ENCODE data around the gene TRAF3IP1.

Gene TRAF3IP1

DNA sequence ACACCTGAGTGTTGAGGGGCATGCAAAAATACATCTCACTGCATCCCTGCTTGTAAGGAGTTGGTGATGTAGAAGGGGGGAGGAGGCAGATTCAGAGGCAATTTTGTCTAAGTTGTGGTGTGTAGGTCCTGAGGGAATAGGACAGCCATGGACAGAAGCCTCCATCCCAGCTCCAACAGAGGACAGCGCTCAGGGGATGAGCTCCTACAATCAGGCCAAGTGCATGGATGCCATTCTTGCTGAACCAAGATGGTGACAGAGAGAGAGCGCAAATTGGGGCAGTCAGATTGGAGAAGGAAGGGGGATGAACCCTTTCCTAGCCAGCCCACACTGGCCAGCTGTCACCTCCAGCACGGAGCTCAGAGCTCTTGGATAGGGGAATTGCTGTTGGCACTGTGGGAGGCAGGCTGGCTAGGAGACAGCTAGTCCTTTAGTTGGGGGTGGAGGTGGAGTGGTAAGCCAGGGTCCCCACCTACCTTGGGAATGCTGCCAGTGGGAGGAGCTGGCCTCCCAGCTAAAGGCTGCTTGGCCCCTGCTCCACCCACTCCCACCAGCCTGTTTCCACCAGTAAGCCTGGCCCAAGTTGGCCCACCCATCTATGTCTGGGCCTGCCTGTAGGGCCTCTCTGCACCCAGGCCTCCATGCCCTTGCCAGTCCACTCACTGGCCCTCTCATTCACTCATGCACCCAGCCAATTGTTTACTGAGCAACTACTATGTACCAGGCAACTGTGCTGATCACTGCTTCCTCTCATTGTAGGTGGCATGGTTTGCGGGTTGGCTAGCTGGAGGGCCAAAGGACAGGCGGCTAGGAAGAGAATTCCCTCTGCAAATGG is 29.4 kb upstream of the TRAF3IP1 start:
- ChIA-PET CTCF (interaction anchor here (1.1 kb wide), 1 partner anchor 28 kb away, joined by 4 read pairs; no protein-coding TSS in a partner anchor), POLR2A (interaction anchor here (0.7 kb wide), 1 partner anchor 12 kb away, joined by 3 read pairs; no protein-coding TSS in a partner anchor)
- H3K4me3 ChIP-seq (ENCODE audit: low read depth, low read length) = no peak overlapping the region
- DNase-seq (ENCODE audit: low read depth, low spot score) = no peak
- TF ChIP-seq, protein P1, sequence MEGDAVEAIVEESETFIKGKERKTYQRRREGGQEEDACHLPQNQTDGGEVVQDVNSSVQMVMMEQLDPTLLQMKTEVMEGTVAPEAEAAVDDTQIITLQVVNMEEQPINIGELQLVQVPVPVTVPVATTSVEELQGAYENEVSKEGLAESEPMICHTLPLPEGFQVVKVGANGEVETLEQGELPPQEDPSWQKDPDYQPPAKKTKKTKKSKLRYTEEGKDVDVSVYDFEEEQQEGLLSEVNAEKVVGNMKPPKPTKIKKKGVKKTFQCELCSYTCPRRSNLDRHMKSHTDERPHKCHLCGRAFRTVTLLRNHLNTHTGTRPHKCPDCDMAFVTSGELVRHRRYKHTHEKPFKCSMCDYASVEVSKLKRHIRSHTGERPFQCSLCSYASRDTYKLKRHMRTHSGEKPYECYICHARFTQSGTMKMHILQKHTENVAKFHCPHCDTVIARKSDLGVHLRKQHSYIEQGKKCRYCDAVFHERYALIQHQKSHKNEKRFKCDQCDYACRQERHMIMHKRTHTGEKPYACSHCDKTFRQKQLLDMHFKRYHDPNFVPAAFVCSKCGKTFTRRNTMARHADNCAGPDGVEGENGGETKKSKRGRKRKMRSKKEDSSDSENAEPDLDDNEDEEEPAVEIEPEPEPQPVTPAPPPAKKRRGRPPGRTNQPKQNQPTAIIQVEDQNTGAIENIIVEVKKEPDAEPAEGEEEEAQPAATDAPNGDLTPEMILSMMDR (IDR thresholded peaks at IDR 0.05; ENCODE audit: insufficient read depth, low read length, missing control alignments) = no peak

DNA sequence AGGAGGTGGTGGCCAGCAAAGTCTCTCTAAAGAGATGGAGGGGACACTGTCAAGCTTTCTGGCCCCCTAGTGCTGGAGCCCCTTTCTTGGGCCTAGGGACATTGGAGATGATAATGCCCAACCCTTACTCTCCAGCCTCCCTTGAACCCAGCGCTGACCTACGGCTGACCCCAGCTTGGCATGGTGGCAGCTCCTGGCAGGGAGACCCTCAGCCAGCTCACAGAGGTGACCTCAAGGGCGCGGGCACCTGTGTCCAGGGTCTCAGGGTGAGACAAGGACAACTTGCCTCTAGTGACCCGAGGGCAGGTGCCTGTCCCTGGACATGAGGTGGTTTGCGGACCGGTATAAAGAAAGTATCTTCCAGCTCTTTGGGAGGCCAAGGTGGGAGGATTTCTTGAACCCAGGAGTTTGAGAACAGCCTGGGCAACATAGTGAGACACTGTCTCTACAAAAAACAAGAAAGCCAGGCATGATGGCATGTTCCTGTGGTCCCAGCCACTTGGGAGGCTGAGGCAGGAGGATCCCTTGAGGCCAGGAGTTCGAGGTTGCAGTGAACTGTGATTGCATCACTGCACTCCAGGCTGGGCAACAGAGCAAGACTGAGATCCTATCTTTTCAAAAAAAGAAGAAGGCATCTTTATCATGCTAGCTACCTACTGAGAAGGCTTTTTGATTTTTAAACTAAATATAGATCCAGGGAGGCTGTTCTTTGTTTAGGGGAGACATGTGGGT is 28.6 kb upstream of the TRAF3IP1 start:
- CTCF ChIA-PET = interaction anchor here (1.1 kb wide), 1 partner anchor 29 kb away, joined by 4 read pairs; no protein-coding TSS in a partner anchor
- POLR2A ChIA-PET = no interaction called here
- no peak for DNase-seq (ENCODE audit: low read depth, low spot score)
- TF ChIP-seq, protein P1 (IDR thresholded peaks at IDR 0.05; ENCODE audit: insufficient read depth, low read length, missing control alignments) = no peak
- H3K4me3 ChIP-seq (ENCODE audit: low read depth, low read length) = no peak overlapping the region

DNA sequence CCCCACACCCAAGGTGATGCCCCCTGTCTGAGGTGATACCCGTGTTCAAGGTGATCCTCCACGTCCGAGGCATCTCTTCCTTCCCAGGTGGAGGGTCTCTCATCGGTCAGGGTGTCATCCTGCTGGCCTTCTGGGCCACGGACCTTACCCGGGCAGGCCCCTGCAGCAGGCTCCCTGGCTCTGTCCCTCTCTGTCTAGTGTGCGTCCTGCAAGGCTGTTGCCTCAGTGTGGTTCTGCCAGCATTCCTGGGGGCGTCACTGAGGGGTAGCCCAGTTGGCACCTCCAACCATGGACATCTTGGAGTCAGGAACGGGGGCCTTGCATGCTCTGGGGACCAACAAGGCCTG is 26.3 kb upstream of the TRAF3IP1 start:
- DNase-seq (ENCODE audit: low read depth, low spot score) = no peak
- POLR2A ChIA-PET = no interaction called here
- TF ChIP-seq, protein P1 (IDR thresholded peaks at IDR 0.05; ENCODE audit: insufficient read depth, low read length, missing control alignments) = no peak
- no peak overlapping the region for H3K4me3 ChIP-seq (ENCODE audit: low read depth, low read length)
- CTCF ChIA-PET = no interaction called here

DNA sequence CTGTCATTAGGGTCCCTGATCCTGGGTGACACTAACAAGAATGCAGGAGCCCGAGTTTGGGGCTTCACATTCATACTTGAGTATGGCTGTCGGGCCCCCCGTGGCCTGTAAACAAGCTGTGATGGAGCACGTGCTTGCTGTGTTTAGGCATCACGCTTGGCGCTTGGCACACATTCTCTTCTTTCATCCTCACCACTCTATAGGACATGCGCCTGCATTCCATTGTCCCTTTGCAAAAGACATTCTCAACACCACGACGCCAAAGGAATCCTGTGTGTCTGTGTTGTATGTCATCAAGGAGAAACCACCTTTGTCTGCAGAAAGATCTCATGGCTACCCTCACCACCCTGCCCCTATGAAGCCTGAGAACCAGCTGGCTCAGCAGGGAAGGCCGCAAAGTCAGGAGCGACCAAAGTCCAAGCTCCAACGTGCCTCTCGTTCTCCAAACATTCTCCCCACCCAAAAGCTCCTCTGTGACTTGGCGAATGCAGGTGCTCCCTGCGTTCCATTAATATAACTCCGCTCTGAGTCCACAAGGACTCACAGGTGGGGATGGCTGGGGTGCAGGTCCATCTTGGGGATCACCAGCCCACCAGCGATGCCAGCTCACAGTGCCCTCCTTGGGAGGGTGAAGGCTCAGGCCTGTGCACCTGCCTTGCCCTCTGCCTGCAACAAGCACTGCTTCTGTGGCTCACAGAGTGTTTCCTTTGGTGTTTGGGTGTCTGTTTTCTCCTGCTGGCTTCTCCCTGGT is 25.8 kb upstream of the TRAF3IP1 start:
- ChIA-PET POLR2A (no interaction called here), CTCF (no interaction called here)
- DNase-seq (ENCODE audit: low read depth, low spot score) = no peak
- TF ChIP-seq, protein P1 (IDR thresholded peaks at IDR 0.05; ENCODE audit: insufficient read depth, low read length, missing control alignments) = no peak
- H3K4me3 ChIP-seq (ENCODE audit: low read depth, low read length) = no peak overlapping the region

DNA sequence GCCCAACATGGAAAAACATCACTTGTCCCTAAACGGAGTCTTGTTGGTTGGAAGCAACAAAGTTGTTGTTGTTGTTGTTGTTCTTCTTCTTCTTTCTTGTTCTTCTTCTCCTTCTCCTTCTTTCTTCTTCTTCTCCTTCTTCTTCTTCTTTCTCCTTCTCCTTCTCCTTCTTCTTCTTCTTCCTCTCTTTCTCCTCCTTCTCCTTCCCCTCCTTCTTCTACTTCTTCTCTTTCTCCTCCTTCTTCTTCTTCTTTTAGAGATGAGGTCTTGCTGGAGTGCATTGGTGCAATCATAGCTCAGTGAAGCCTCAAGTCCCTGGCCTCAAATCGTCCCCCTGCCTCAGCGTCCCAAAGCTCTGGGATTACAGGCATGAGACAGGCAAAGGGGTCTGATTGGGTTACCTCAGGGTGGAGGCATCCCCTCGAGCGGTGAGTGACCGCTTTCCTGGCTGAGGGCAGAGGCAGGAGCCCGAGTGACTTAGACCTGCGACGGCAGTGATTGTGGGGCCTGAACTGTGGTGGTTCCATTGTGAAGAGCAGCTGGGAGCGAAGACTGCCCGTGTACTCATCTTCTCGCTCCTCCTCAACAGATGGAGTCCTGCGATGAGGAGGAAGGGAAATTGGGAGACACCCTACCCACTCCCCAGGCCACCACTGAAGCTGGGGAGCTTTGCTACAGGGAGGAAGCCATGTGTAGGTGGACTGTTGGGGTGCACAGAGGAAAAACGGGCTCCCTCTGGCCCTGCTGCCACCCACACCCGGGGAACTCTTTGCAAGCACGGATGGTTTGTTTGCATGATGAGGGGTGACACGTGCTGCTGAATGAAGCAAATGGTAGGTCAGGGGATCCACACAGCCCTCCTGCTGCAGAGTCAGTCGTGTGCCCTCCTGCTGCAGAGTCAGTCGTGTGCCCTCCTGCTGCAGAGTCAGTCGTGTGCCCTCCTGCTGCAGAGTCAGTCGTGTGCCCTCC is 24.9 kb upstream of the TRAF3IP1 start:
- ChIA-PET POLR2A (no interaction called here), CTCF (no interaction called here)
- no peak for DNase-seq (ENCODE audit: low read depth, low spot score)
- no peak overlapping the region for H3K4me3 ChIP-seq (ENCODE audit: low read depth, low read length)
- TF ChIP-seq, protein P1 (IDR thresholded peaks at IDR 0.05; ENCODE audit: insufficient read depth, low read length, missing control alignments) = no peak
